Measurements from ENCODE around the gene SLC44A4. TPM values are rescaled to one million over a fixed set of nuclear protein-coding genes. Genes with fewer than 3 reads are reported as not detected.

Gene SLC44A4
- total RNA-seq (2014; rRNA removed): 3.5 and 4.9 TPM in 2 replicates
- Bru-seq, nascent RNA: percentile 35 among the genes with signal in this experiment
- BruChase-seq, experiment 1, labeled RNA remaining after a 6-hour chase: percentile 40 among the genes with signal in this experiment
- percentile 40 among the genes with signal in this experiment for BruChase-seq, experiment 2, labeled RNA remaining after a 2-hour chase
- long read RNA-seq, partial matches to known transcripts: 9 of 17 reads
- long read RNA-seq, other reads (novel, unspliced or antisense): 6 of 17 reads

DNA sequence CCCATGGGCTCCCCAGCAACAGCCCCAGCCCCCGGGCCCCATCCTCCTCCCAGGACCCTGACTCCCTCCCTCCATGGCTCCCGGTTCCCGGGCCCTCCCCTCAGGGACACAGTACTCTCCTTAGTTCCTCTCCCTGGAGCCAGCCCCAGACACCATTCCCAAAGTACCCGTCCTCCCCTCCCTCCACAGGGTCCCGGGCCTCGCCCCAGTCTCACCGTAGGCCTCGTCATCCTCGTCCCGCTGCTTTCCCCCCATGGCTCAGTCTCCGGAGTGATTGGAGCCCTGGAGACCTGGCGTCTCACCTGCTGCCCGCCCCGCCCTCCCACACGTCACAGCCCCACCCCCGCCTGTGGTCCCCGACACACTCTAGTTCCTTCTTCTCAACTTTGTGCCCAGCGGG lies at the start of gene SLC44A4:
SLC44A4 (minus strand) TSS at position 272 of the 400 bp plus-strand sequence; CDS start at position 255, 17 bp downstream.
- H3K4me1 ChIP-seq (ENCODE audit: insufficient read depth, low read length): peaks cover 40% of the 10 kb centered on the region
- TF ChIP-seq EZH2phosphoT487 (IDR thresholded peaks at IDR 0.05; ENCODE audit: borderline replicate concordance, low read length): no peak
- TF ChIP-seq, protein P1, sequence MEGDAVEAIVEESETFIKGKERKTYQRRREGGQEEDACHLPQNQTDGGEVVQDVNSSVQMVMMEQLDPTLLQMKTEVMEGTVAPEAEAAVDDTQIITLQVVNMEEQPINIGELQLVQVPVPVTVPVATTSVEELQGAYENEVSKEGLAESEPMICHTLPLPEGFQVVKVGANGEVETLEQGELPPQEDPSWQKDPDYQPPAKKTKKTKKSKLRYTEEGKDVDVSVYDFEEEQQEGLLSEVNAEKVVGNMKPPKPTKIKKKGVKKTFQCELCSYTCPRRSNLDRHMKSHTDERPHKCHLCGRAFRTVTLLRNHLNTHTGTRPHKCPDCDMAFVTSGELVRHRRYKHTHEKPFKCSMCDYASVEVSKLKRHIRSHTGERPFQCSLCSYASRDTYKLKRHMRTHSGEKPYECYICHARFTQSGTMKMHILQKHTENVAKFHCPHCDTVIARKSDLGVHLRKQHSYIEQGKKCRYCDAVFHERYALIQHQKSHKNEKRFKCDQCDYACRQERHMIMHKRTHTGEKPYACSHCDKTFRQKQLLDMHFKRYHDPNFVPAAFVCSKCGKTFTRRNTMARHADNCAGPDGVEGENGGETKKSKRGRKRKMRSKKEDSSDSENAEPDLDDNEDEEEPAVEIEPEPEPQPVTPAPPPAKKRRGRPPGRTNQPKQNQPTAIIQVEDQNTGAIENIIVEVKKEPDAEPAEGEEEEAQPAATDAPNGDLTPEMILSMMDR (conservative IDR thresholded peaks at IDR 0.05; ENCODE audit: low read depth, low read length): no peak
- H3K9me3 ChIP-seq (ENCODE audit: low read length): no peaks in the 10 kb centered on the region
- peak; percentile 11 for ATAC-seq
- intact Hi-C loops (cut with micrococcal nuclease): no loop called here
- no peaks in the 10 kb centered on the region for H3F3A ChIP-seq (ENCODE audit: low read length, unreplicated experiment)
- ChIA-PET POLR2A (ENCODE audit: unreplicated experiment) (no interaction called here), CTCF (no interaction called here)
- no peaks in the 10 kb centered on the region for H3K9me2 ChIP-seq (replicated peaks; ENCODE audit: low read length)
- no peaks in the 10 kb centered on the region for H4K20me1 ChIP-seq (ENCODE audit: low read length)
- no peaks in the 10 kb centered on the region for H3K79me2 ChIP-seq (ENCODE audit: low read length)
- no peaks in the 10 kb centered on the region for H3K27me3 ChIP-seq (ENCODE audit: low read length)
- peak within 1 kb of the TSS; percentile 48; the same call in 1 of the 2 replicates for H3K4me2 ChIP-seq (ENCODE audit: low read length)
- no TSS peak for BruUV-seq (replicated peaks)
- H3K36me3 ChIP-seq (ENCODE audit: low read depth, low read length): peaks cover 29% of the 10 kb centered on the region
- H3K9ac ChIP-seq (ENCODE audit: low read length): peak within 1 kb of the TSS; percentile 31; the same call in 1 of the 2 replicates
- peak within 1 kb of the TSS; percentile 29 for H3K4me3 ChIP-seq (ENCODE audit: low read length)
- H2AFZ ChIP-seq (ENCODE audit: low read length): 0 out of 2 replicates have a peak within 1 kb of the TSS, but pooled peaks have one; percentile 10
- DNase-seq: peak; percentile 26
- H3K27ac ChIP-seq (ENCODE audit: low read length): peak within 1 kb of the TSS; percentile 49

GRCh38 chr6:31928672-31928939 lies 49.8 kb upstream of the SLC44A4 start:
- CTCF ChIA-PET: no interaction called here

More at GRCh38 chr6:31928672-31928939, 49.8 kb upstream of the SLC44A4 start:
- ATAC-seq: no peak
- intact Hi-C loops (cut with micrococcal nuclease): no loop called here
- H3K9ac ChIP-seq (ENCODE audit: low read length): no peak overlapping the region
- no peaks in the 10 kb centered on the region for H3K9me3 ChIP-seq (ENCODE audit: low read length)
- no peak overlapping the region for H3K4me3 ChIP-seq (ENCODE audit: low read length)
- H3K27me3 ChIP-seq (ENCODE audit: low read length): no peaks in the 10 kb centered on the region
- no peak for DNase-seq
- H3K4me2 ChIP-seq (ENCODE audit: low read length): no peak overlapping the region
- TF ChIP-seq EZH2 (IDR thresholded peaks at IDR 0.05; ENCODE audit: low read length, unreplicated experiment) (no peak), EZH2phosphoT487 (IDR thresholded peaks at IDR 0.05; ENCODE audit: borderline replicate concordance, low read length) (no peak)
- TF ChIP-seq, protein P1 (conservative IDR thresholded peaks at IDR 0.05; ENCODE audit: low read depth, low read length): no peak
- no peaks in the 10 kb centered on the region for H3K36me3 ChIP-seq (ENCODE audit: low read depth, low read length)
- no peaks in the 10 kb centered on the region for H3F3A ChIP-seq (ENCODE audit: low read length, unreplicated experiment)
- H3K27ac ChIP-seq (ENCODE audit: low read length): no peak overlapping the region
- H2AFZ ChIP-seq (ENCODE audit: low read length): no peak overlapping the region
- POLR2A ChIA-PET (ENCODE audit: unreplicated experiment): no interaction called here
- no peaks in the 10 kb centered on the region for H3K4me1 ChIP-seq (ENCODE audit: insufficient read depth, low read length)
- H4K20me1 ChIP-seq (ENCODE audit: low read length): no peaks in the 10 kb centered on the region
- H3K79me2 ChIP-seq (ENCODE audit: low read length): no peaks in the 10 kb centered on the region
- no TSS peak for BruUV-seq (replicated peaks)
- H3K9me2 ChIP-seq (replicated peaks; ENCODE audit: low read length): no peaks in the 10 kb centered on the region
